Measurements from ENCODE around the gene EHD4.

The EHD4 gene

GRCh38 chr15:41892621-41893421 lies 79.5 kb downstream of the EHD4 start:
- DNase-seq = no peak

GRCh38 chr15:41891946-41892345 lies 80.4 kb downstream of the EHD4 start:
- no peak for DNase-seq

- no peak for DNase-seq
Measured at GRCh38 chr15:41891226-41891625, 81.1 kb downstream of the EHD4 start.

GRCh38 chr15:41890050-41890690 lies 82.2 kb downstream of the EHD4 start:
- no peak for DNase-seq

GRCh38 chr15:41888662-41889253 lies 83.6 kb downstream of the EHD4 start:
- no peak for DNase-seq

DNA sequence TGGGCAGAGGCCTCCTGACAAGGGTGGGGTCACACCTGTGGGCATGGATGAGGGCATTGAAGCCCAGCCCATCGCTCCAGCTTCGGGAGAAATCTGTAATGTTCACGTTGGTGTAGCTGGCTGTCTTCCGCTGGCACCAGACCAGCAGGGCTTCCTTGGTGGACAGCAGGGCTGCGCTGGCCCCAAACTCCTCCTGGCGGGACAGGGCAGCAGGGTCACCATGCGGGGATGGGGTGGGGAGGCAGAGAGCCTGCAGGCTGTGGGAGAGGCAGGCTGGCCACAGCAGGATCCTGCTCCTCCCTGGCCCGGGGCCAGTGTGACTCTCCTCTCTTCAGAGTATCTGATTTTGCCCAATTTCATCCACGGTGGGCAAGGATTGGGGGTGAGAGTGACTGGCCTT lies 84.5 kb downstream of the EHD4 start:
- DNase-seq = no peak

DNA sequence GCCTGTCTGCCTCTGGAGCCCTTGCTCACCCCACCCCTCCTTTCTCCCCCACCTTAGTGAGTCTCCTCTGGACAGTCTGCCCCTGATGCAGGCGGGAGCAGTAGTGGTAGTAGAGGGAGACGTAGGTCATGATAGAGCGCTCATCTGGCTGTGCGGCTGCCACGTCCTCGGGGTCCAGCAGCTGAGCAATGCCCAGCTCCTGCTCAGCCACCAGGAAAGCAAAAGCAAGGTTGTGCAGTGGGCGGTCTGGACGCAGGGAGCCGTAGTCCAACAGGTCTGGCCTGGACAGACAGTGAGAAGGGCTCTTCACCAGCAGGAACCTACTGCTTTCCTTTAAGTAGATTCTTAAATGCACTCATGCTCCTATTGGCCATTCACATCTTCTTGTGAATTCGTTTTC lies 85.2 kb downstream of the EHD4 start:
- DNase-seq = no peak

DNA sequence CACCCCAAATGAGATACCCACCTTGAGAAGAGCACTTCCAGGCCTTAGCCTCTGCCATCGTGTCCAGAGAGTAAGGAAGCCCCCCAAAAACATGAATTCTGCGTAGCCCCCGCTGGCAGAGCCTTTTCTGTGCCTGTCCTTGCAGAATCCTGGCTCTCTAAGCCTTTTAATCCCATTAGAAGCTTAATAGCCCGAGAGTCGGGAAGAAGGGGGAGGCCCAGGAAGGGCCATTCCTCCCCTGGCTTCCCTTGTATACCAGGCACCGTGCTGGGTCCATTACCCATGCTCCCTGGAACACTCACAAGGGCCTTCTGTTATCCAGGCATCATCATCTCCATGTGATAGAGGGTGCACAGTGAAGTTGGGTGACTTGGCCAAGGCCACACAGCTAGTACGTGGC lies 85.6 kb downstream of the EHD4 start:
- no peak for DNase-seq

GRCh38 chr15:41885841-41886240 lies 86.5 kb downstream of the EHD4 start:
- no peak for DNase-seq

GRCh38 chr15:41885321-41885720 lies 87.0 kb downstream of the EHD4 start:
- DNase-seq = no peak

GRCh38 chr15:41884458-41884857 lies 87.9 kb downstream of the EHD4 start:
- DNase-seq = no peak

- no peak for DNase-seq
Measured at GRCh38 chr15:41883484-41883825, 88.9 kb downstream of the EHD4 start.

DNA sequence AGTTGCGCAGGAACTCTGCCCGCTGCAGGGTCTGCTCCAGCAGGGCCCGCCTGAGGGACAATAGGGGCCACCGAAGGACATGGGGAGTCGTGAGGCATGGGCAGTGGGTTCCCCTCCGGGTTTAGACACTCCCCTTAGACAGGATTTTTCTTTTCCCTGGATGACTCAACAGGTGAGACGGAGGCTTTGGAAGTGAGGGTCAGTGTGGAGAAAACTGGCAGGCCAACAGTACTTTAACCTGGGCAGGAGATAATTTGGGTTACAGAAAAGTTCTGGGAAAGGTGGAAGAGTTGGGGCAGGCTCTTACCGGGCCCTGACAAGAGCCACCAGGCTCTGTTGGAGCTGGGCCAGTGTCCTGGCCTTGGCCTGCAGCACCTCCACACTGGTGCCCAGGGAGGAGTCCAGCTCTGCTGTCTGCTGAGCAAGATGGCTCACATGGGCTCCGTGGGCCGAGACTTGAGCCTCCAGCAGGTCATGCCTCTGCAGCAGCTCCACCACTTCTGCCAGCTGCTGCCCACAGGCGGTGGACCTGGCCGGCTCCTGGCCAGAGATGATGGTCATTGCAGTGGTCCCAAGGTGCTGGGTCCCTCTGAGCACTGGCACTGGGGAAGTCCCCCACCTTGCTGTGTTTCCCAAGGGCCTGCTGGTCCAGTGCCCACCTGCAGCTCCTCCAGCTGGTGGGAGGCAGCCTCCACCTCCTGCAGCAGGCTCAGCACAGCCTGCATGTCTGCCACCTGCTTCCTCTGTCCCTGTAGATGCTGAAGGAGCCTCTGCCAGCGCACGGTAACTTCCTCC lies 89.5 kb downstream of the EHD4 start:
- DNase-seq = no peak

- no peak for DNase-seq
Measured at GRCh38 chr15:41881920-41882688, 90.3 kb downstream of the EHD4 start.

- DNase-seq = no peak
Measured at GRCh38 chr15:41881550-41881919, 90.8 kb downstream of the EHD4 start.

GRCh38 chr15:41881086-41881485 lies 91.3 kb downstream of the EHD4 start:
- no peak for DNase-seq

GRCh38 chr15:41880156-41880877 lies 92.0 kb downstream of the EHD4 start:
- DNase-seq = no peak

DNA sequence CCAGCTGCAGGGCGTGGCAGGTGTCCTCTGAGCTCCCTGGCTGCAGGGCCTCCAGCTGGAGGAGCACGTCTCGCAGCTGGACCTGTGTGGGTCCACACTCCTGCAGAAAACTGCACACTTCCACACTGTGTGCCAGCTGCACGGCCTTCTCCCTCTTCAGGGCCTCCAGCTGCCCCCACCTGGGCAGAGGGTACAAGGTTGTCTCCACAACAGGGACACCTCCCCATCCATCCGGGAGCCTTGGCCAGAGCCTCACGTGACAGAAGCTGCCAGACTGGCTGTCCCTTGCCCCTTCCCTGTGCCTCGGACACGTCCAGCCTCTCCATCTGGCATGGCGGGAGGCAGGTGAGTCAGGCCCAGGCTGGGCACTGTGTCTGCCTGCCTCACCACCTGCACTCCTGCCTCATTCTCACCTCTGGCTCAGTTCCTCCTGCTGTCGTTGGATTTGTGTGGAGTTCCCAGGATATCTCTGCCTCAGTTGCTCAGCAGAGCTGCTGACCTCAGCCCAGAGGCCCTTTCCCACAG lies 93.0 kb downstream of the EHD4 start:
- no peak for DNase-seq

DNA sequence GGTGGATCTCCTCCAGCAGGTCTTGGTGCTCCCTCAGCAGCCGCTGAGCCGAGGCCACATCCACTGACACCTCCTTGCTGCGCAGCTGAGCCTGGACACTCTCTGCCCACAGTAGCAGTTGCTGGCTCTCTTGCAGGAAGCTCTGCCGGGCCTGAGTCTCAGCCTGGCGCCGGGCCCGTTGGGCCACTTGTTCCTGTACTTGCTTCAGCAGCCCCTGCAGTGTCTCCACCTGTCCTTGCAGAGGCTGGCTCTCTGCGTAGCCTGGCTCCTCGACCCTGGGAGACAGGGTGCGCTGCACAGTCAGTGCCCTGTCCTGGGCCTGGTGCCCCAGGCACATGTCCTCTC lies 94.0 kb downstream of the EHD4 start:
- DNase-seq = no peak

DNA sequence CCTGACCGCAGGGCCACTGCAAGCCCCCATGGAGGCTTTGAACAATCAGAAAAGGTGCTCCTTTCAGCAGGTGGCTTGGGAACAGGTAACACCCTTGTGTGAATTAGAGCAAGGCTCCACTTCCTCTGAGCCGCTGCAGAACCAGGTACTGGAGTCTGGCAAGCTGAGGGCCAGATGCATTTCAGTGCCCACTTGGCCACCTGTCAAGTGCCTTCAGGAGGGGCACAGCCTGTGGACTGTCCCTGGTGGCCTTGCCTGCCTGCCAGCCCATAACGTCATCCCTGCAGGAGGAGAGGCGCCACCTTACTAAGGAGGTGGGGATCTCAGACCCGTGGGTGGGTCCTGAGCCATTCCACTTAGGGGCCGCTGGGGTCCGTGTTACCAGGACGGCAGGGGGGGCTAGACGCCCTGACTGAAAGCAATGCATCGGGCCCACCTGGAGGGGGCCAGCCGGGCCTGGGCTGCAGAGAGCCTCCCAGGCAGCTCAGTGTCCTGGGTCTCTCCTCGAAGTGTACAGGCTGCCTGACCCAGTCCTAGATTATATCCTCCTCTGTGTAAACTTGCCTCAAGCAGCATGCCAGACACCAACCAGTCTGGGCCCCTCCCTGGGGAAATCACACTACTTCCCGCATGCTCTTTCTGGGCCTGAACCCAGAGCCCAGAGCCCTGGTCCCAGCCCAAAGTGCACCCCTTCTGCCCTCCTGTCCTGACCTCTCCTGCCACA lies 94.6 kb downstream of the EHD4 start:
- DNase-seq = no peak

DNA sequence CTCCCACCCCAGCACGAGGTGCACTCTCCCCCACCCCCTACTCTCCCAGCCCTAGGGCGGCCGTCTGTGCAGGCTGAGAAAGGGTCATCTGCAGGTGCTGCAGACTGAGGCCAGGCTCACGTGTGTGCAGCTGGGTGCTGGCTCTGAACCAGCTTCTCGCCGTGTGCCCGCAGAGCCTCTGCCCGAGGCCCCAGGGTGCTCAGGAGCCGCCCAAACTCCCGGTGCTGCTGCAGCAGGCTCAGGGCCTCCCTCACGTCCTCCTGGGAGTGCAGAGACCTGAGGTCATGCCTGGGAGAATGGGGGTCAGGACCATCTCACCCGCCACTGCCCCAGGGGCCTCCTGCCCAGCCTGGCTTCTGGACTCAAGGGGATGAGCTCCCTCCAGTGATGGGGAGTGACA lies 95.7 kb downstream of the EHD4 start:
- DNase-seq = no peak
